Epidermal melanocyte (primary cell): ENCODE results near the gene PACRGL.
"Not testable (repeated sequence)": the region's sequence is repeated elsewhere in the genome, so short reads cannot be mapped to it uniquely, and the experiment has no call there.

ENCODE experiments used
- DNase-seq: peaks from one replicate; pipeline ENCODE4 v3.0.0; 2011; ENCODE audit warnings: low spot score; ENCODE audit not compliant: insufficient read length

The PACRGL gene

DNA sequence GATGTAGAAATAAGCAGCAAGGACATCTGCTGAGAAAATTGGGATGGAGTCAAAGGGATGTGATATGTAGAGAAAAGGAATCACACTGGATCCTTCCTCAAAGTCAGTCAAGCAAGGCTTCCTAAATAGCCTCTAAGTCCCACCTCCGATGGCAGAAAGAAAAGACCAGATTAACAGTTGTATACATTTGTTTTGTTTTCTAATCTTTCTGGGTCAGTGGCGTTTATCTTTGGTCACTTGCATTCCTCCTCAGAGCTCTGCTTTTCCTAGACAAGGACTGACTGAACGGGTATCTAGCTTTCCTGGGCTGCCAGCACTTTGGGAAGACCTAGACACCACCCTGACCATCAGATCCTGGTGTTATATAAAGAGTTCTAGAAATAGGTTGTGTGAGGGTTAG is 23.2 kb downstream of the PACRGL start:
- DNase-seq: no peak

DNA sequence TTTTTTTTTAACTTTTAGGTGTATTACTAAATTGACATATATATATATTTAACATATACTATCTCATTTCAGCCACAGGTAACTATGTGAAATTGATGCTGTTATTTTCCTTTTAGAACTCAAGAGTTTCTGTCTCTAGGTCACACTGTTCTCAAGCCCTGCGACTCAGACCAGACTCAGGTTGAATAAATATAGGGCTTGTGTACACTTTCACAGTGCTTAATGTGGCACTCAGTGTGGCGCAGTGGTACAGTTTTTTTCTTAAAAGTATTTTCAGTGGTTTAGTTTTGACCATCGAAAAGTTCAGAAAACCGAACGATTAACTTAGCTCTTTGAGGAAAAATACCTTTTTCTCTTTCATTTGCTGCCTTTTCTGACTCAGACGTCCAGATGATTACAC is 24.7 kb downstream of the PACRGL start:
- DNase-seq: no peak

- DNase-seq: no peak
These were observed 35.7 kb downstream of the PACRGL start for GRCh38 chr4:20735931-20736330.

- not testable (repeated sequence) for DNase-seq
These were observed 45.7 kb downstream of the PACRGL start for GRCh38 chr4:20746000-20746399.

GRCh38 chr4:20752641-20753040 is 52.4 kb downstream of the PACRGL start:
- no peak for DNase-seq

GRCh38 chr4:20754036-20754435 is 53.8 kb downstream of the PACRGL start:
- no peak for DNase-seq

- no peak for DNase-seq
These were observed 59.8 kb downstream of the PACRGL start for GRCh38 chr4:20760053-20760452.

DNA sequence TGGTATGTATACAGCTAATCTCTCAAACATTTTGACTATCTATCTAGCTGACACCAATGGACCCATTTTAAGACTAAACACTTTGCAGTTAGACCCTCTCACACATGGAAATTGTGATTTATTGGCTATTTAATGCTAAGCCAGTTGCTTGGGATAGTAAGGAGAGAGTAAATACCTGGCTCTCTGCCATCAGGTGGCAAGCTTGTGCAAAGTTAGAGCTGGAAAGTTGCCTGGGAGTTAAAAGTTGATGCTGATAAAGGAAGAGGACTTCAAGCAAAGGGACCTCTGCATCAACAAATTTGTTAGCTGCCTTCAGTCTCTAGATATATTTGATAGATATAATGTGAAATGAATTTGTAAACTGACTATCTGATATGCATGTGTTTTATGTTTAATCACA is 61.1 kb downstream of the PACRGL start:
- no peak for DNase-seq

- no peak for DNase-seq
These were observed 61.6 kb downstream of the PACRGL start for GRCh38 chr4:20761826-20762225.

GRCh38 chr4:20764366-20764992 is 64.2 kb downstream of the PACRGL start:
- no peak for DNase-seq

DNA sequence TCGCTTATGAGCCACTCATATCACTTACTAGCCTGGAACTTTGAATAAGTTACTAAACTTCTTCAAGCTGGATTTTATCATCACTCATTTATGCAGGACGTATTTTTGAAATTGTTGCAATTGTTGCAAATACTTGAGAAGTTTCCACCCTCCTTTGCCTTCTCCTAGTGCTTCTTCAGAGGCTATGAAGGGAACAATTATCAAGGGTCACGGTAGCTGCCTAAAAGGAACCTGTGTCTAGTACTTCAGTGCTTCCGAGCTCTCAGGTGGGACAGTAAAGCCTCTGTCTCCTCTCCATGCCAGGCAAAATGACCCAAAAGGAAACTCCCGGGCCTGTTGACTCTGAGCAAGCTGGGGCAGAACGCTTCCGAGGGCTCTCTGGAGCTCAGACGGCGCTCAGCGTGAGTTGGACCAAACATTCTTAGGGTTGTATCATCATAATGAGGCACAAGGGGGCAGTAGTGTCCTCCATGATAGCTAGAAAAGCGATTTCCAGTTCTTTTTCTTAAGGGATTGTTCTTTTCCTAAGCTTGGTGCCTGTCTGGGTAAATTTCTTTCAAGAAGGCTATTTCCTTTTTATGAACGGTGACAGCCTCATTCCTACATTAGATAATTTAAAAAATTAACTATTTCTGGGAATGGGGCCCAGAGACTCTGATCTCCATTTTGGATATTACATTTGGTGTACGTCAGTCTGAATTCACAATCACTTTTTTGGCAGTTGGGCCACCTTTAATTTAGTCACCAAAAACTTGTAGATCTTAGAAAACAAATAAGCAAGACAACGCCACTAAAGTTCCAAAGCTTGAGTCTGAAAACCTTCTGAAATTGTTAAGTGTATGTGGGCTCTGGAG is 73.1 kb downstream of the PACRGL start:
- no peak for DNase-seq

DNA sequence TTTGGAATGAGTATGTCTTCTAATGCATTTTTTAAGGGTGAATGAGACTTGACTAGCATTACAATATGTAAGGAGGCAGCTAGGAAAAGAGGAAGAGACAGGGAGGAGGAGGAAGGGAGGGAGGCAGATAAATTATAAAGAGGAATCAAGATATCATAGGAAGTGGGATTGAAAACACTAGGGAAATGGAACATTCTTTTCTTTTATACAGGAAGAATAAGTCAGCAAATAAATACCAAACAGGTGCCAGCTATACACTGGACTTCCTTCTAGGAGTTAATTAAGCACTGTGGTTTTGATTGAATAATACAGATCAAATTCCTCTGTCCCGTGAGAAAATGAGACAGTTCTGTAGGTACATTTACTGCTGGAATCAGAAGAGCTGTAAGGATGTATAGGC is 78.6 kb downstream of the PACRGL start:
- DNase-seq: no peak

- not testable (repeated sequence) for DNase-seq
These were observed 82.9 kb downstream of the PACRGL start for GRCh38 chr4:20783134-20783533.

DNA sequence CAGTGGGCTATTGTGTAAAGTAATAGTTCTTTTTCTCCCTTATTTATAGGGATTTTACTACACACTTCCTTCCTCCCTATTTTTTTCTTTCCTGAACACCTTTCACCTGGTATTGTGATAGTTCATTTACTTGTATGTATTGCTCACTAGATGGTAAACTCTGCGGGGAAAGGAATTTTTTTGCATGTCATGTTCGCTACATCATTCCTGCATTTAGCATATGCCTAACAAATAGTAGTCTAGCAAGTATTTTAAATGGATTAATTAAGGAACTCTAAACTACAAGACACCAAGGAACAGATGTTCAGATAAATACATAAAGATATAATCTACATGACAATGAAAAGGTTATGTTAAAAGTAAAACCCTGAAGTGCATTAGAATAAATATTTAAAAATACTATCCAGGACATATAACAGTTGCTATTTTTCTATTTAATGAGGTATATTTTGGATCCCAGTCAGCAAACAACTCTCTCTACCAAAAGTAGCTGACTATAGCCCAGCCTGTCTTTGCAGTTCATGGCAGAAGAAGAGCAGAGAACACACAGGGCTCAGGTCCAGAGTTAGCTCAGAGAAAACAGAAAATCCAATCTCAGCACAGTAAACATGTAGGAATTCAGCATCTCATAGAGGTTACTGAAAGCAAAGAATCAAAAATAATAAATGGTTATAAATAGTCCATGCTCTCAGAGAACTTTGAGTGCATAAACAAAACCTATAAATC is 87.8 kb downstream of the PACRGL start:
- DNase-seq: no peak
